ENCODE data around the gene UNC93A. TPM values are rescaled to one million over a fixed set of nuclear protein-coding genes. Genes with fewer than 3 reads are reported as not detected.
"Not testable (repeated sequence)": the region's sequence is repeated elsewhere in the genome, so short reads cannot be mapped to it uniquely, and the experiment has no call there.

UNC93A gene
- total and polyA plus RNA-seq, 2 donors (not counting 3 experiments of a cell fraction or from before 2014, with no cell fraction given) = not detected

- dilution Hi-C loops (cut with MboI; ENCODE audit: extremely low pct_ligation_motif_present, low sequenced_read_pairs) = no loop called here
- POLR2A ChIA-PET = no interaction called here
- H3K9ac ChIP-seq (replicated peaks; ENCODE audit: extremely low read depth, insufficient read depth, low read length) = no peak overlapping the region
- H4K20me1 ChIP-seq (replicated peaks; ENCODE audit: control insufficient read depth, extremely low read depth, insufficient read depth, low read length) = no peaks in the 10 kb centered on the region
- H3K36me3 ChIP-seq (ENCODE audit: control insufficient read depth in 2 of 2, extremely low read depth in 1 of 2, insufficient read depth in 2 of 2, low read length in 2 of 2) = no peaks in the 10 kb centered on the region
- no peaks in the 10 kb centered on the region for H3K9me1 ChIP-seq (replicated peaks; ENCODE audit: control insufficient read depth, extremely low read depth, insufficient read depth, low read length)
- no peak overlapping the region for H2AFZ ChIP-seq (ENCODE audit: low read depth, low read length)
- H3K79me2 ChIP-seq (ENCODE audit: control insufficient read depth, insufficient read depth, low read length) = no peaks in the 10 kb centered on the region
- TF ChIP-seq FOS (IDR thresholded peaks at IDR 0.05; ENCODE audit: borderline replicate concordance, insufficient read depth, low read length) (no peak), CTCF (IDR thresholded peaks at IDR 0.05; ENCODE audit: extremely low read depth in 1 of 2, insufficient read depth in 1 of 2, low read depth in 1 of 2, low read length in 2 of 2) (no peak), EZH2 (IDR thresholded peaks at IDR 0.05; ENCODE audit: borderline replicate concordance, low read depth, low read length, severe bottlenecking) (no peak), GATA2 (IDR thresholded peaks at IDR 0.05; ENCODE audit: insufficient read depth, insufficient read length, low read depth, low read length) (no peak), POLR2A (IDR thresholded peaks at IDR 0.05; ENCODE audit: low read depth, low read length) (no peak), JUN (IDR thresholded peaks at IDR 0.05; ENCODE audit: borderline replicate concordance, insufficient read depth, insufficient read length, low read depth) (no peak), MAX (IDR thresholded peaks at IDR 0.05; ENCODE audit: insufficient read depth, insufficient read length) (no peak), MYC (IDR thresholded peaks at IDR 0.05; ENCODE audit: low read depth, low read length) (no peak), POLR2AphosphoS5 (IDR thresholded peaks at IDR 0.05; ENCODE audit: insufficient read depth, low read depth, low read length) (no peak)
- DNase-seq (ENCODE audit: low read depth, low spot score) (no peak), FAIRE-seq (no peak)
- intact Hi-C loops (cut with micrococcal nuclease) = no loop called here
- no peaks in the 10 kb centered on the region for H3K9me3 ChIP-seq (replicated peaks; ENCODE audit: control insufficient read depth, insufficient read depth, low read length)
- no peak overlapping the region for H3K4me3 ChIP-seq (replicated peaks in 1 of 3; ENCODE audit: insufficient read depth in 1 of 3, low read depth in 1 of 3, low read length in 3 of 3)
- H3K4me1 ChIP-seq (ENCODE audit: control insufficient read depth, extremely low read depth, insufficient read depth, low read length) = no peaks in the 10 kb centered on the region
- CTCF ChIA-PET = no interaction called here
- no peaks in the 10 kb centered on the region for H3K27me3 ChIP-seq (ENCODE audit: control insufficient read depth in 2 of 2, insufficient read depth in 2 of 2, low read length in 2 of 2)
- H3K27ac ChIP-seq (ENCODE audit: insufficient read depth, low read depth, low read length) = no peak overlapping the region
- BruUV-seq (replicated peaks) = no TSS peak
- H3K4me2 ChIP-seq (ENCODE audit: insufficient read depth, low read length) = no peak overlapping the region
Measured at GRCh38 chr6:167356874-167357273, 65.8 kb downstream of the UNC93A start.

- BruUV-seq (replicated peaks); DNase-seq (ENCODE audit: low read depth, low spot score); CTCF ChIA-PET; H3K27me3 ChIP-seq (ENCODE audit: control insufficient read depth in 2 of 2, insufficient read depth in 2 of 2, low read length in 2 of 2); H3K4me1 ChIP-seq (ENCODE audit: control insufficient read depth, extremely low read depth, insufficient read depth, low read length); intact Hi-C loops (cut with micrococcal nuclease); H3K36me3 ChIP-seq (ENCODE audit: control insufficient read depth in 2 of 2, extremely low read depth in 1 of 2, insufficient read depth in 2 of 2, low read length in 2 of 2); H3K4me2 ChIP-seq (ENCODE audit: insufficient read depth, low read length); H2AFZ ChIP-seq (ENCODE audit: low read depth, low read length); FAIRE-seq; dilution Hi-C loops (cut with MboI; ENCODE audit: extremely low pct_ligation_motif_present, low sequenced_read_pairs); POLR2A ChIA-PET; H3K9me3 ChIP-seq (replicated peaks; ENCODE audit: control insufficient read depth, insufficient read depth, low read length); H3K9me1 ChIP-seq (replicated peaks; ENCODE audit: control insufficient read depth, extremely low read depth, insufficient read depth, low read length); H3K9ac ChIP-seq (replicated peaks; ENCODE audit: extremely low read depth, insufficient read depth, low read length); H3K79me2 ChIP-seq (ENCODE audit: control insufficient read depth, insufficient read depth, low read length); H3K4me3 ChIP-seq (replicated peaks in 1 of 3; ENCODE audit: insufficient read depth in 1 of 3, low read depth in 1 of 3, low read length in 3 of 3); H3K27ac ChIP-seq (ENCODE audit: insufficient read depth, low read depth, low read length); H4K20me1 ChIP-seq (replicated peaks; ENCODE audit: control insufficient read depth, extremely low read depth, insufficient read depth, low read length): not testable (repeated sequence)
Measured at GRCh38 chr6:167358394-167358793, 67.3 kb downstream of the UNC93A start.

GRCh38 chr6:167361170-167361569 lies 70.1 kb downstream of the UNC93A start:
- H3K4me3 ChIP-seq (replicated peaks in 1 of 3; ENCODE audit: insufficient read depth in 1 of 3, low read depth in 1 of 3, low read length in 3 of 3); H3K27ac ChIP-seq (ENCODE audit: insufficient read depth, low read depth, low read length); POLR2A ChIA-PET; BruUV-seq (replicated peaks); H3K9me1 ChIP-seq (replicated peaks; ENCODE audit: control insufficient read depth, extremely low read depth, insufficient read depth, low read length); H3K9me3 ChIP-seq (replicated peaks; ENCODE audit: control insufficient read depth, insufficient read depth, low read length); intact Hi-C loops (cut with micrococcal nuclease); H4K20me1 ChIP-seq (replicated peaks; ENCODE audit: control insufficient read depth, extremely low read depth, insufficient read depth, low read length); H3K36me3 ChIP-seq (ENCODE audit: control insufficient read depth in 2 of 2, extremely low read depth in 1 of 2, insufficient read depth in 2 of 2, low read length in 2 of 2); dilution Hi-C loops (cut with MboI; ENCODE audit: extremely low pct_ligation_motif_present, low sequenced_read_pairs); H3K79me2 ChIP-seq (ENCODE audit: control insufficient read depth, insufficient read depth, low read length); DNase-seq (ENCODE audit: low read depth, low spot score); CTCF ChIA-PET; FAIRE-seq; H3K27me3 ChIP-seq (ENCODE audit: control insufficient read depth in 2 of 2, insufficient read depth in 2 of 2, low read length in 2 of 2); H3K9ac ChIP-seq (replicated peaks; ENCODE audit: extremely low read depth, insufficient read depth, low read length); H2AFZ ChIP-seq (ENCODE audit: low read depth, low read length); H3K4me2 ChIP-seq (ENCODE audit: insufficient read depth, low read length); H3K4me1 ChIP-seq (ENCODE audit: control insufficient read depth, extremely low read depth, insufficient read depth, low read length): not testable (repeated sequence)
